Upper lobe of left lung (tissue), 6 donors: ENCODE measurements around the gene ANKRD42. TPM values are rescaled to one million over a fixed set of nuclear protein-coding genes. Genes with fewer than 3 reads are reported as not detected.
A peak's percentile ranks its signal among the peaks of the same experiment; 100 is the strongest.

Experiments
- ATAC-seq, 2 donors: fragments of 200-7000 bp; cut with Tn5 transposase; one replicate each; pipeline ENCODE4 v1.9.1; 2022; ENCODE audit warnings: mild to moderate bottlenecking in 2 of 2, moderate library complexity in 2 of 2; ENCODE audit not compliant: low FRiP score in 2 of 2
- DNase-seq, 2 donors: peaks; one replicate each; pipeline ENCODE4 v3.0.0-alpha.2; 2019 to 2020
- H3K27ac ChIP-seq, 4 donors: fragments of 200-600 bp; sonication (generic); one replicate each; pipeline ENCODE4 v1.5.1; 2016 to 2019
- H3K27me3 ChIP-seq, 4 donors: fragments of 200-600 bp; sonication (generic); one replicate each; pipeline ENCODE4 v1.5.1; 2017 to 2019
- H3K36me3 ChIP-seq, 4 donors: fragments of 200-600 bp; sonication (generic); one replicate each; pipeline ENCODE4 v1.5.1; 2016 to 2019
- H3K4me1 ChIP-seq, 4 donors: fragments of 200-600 bp; sonication (generic); one replicate each; pipeline ENCODE4 v1.5.1; 2018 to 2019
- H3K4me3 ChIP-seq, 4 donors: fragments of 200-600 bp; sonication (generic); one replicate each; pipeline ENCODE4 v1.5.1; 2017 to 2019; ENCODE audit warnings: mild to moderate bottlenecking in 2 of 4, moderate library complexity in 1 of 4
- H3K9me3 ChIP-seq, 4 donors: fragments of 200-600 bp; sonication (generic); one replicate each; pipeline ENCODE4 v1.5.1; 2018 to 2019
- CTCF ChIP-seq, 6 experiments: fragments of 450-650 bp in 4 of 6; fragments of 200-600 bp in 2 of 6; sonication (generic) in 2 of 6; IDR thresholded peaks; one replicate each; pipeline ENCODE4 v1.5.1; 2016 to 2019; ENCODE audit warnings: antibody characterized with exemption in 6 of 6
- EP300 ChIP-seq, 4 donors: sonication (generic); formaldehyde crosslinking; IDR thresholded peaks; one replicate each; pipeline ENCODE4 v1.5.1; 2017; ENCODE audit warnings: antibody characterized with exemption in 4 of 4, control low read depth in 2 of 4
- POLR2A ChIP-seq, 4 donors: fragments of 450-650 bp; IDR thresholded peaks; one replicate each; pipeline ENCODE4 v1.5.1; 2016 to 2017; ENCODE audit warnings: antibody characterized with exemption in 4 of 4, mild to moderate bottlenecking in 2 of 4
- POLR2AphosphoS5 ChIP-seq, 2 donors: sonication (generic); formaldehyde crosslinking; IDR thresholded peaks; one replicate each; pipeline ENCODE4 v1.5.1; 2017; ENCODE audit warnings: antibody characterized with exemption in 2 of 2
- WGBS, 2 donors: methylation state at CpG; one replicate each; pipeline ENCODE4 v1.1.5; 2017 to 2018; 5-methylcytosine and 5-hydroxymethylcytosine counted together
- total RNA-seq, 6 donors: library from RNA; depleted of rRNA in 4 of 6; stranded (reverse); fragments of >200 nt in 4 of 6; gene quantifications; one replicate each; pipeline versions ENCODE4 v1.1.0 to v1.2.1, GENCODE V29; 2016 to 2021
- donor health status: DM: no; HTN: no; CAD: no; lungs with moderate emphysema.
- donor health status: DM: no; HTN: yes; CAD: no; lungs with severe emphysema.

The ANKRD42 gene
- total RNA-seq, 6 donors from 2014 or later: 11.1 to 30.4 (median 15.4) TPM

DNA sequence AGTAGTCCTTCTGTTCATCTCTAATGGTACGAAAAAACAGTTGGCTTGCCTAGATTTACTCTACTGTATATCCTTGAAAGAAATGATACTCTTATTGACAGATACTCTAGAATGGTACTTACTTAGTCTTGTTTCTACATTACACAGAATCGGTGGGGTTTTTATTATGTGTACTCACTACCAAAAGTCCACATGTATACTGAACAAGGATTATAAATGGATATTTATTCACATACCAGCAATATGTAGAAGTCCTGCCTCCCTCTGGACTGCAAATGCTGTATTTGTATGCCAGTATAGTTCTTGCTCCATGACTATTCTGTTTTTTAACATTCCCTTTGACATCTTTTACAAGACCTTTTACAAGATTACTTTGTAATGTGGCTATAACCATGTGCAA lies 22.6 kb upstream of the ANKRD42 start:
- ATAC-seq (no peak), DNase-seq (no peak)
- H3K9me3 ChIP-seq: no peaks in the 10 kb centered on the region
- peaks cover 22 to 96% (median 45%) of the 10 kb centered on the region in 4 donors for H3K36me3 ChIP-seq
- TF ChIP-seq POLR2AphosphoS5 (IDR thresholded peaks at IDR 0.05) (no peak), EP300 (IDR thresholded peaks at IDR 0.05) (no peak), POLR2A (IDR thresholded peaks at IDR 0.05) (no peak), CTCF (IDR thresholded peaks at IDR 0.05) (no peak)
- peak overlapping the region in 1 of 4 donors; percentile 7 for H3K27ac ChIP-seq
- H3K27me3 ChIP-seq: no peaks in the 10 kb centered on the region
- 50 to 67% methylated on average over 2 of the region's 2 CpGs for whole genome bisulfite sequencing, 2 donors
- H3K4me1 ChIP-seq: peaks cover 55 to 71% (median 61%) of the 10 kb centered on the region in 4 donors
- H3K4me3 ChIP-seq: peak overlapping the region in 2 of 4 donors; percentile 17 to 26

GRCh38 chr11:83172551-83172950 lies 21.0 kb upstream of the ANKRD42 start:
- Histone ChIP-seq H3K4me1 (peaks cover 55 to 71% (median 63%) of the 10 kb centered on the region in 4 donors), H3K36me3 (peaks cover 27 to 96% (median 42%) of the 10 kb centered on the region in 4 donors), H3K27ac (no peak overlapping the region), H3K27me3 (no peaks in the 10 kb centered on the region), H3K4me3 (no peak overlapping the region), H3K9me3 (no peaks in the 10 kb centered on the region)
- ATAC-seq (no peak), DNase-seq (no peak)
- 86 to 92% methylated on average over 4 of the region's 4 CpGs for WGBS, 2 donors
- TF ChIP-seq POLR2AphosphoS5 (IDR thresholded peaks at IDR 0.05) (no peak), POLR2A (IDR thresholded peaks at IDR 0.05) (no peak), CTCF (IDR thresholded peaks at IDR 0.05) (no peak), EP300 (IDR thresholded peaks at IDR 0.05) (no peak)

DNA sequence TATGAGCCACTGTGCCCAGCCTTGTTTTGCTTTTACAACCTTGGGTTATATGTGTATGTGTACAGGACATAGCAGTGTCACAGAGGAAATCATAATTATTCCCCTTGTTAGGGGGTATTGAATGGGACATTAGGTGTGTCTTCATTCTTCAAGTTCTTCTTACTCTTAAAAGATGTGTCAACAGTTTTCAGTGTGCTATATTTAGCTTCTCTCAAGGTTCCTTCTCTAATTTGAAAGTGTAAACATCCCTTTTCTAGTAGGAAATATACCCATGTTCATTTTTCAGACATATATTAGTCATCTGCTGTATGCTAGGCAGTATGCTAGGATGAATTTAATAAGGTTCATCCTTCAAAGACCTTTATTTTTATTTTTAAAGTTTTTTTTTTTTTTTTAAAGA lies 19.5 kb upstream of the ANKRD42 start:
- ATAC-seq: no peak
- H3K9me3 ChIP-seq: no peaks in the 10 kb centered on the region
- peaks cover 55 to 65% (median 64%) of the 10 kb centered on the region in 4 donors for H3K4me1 ChIP-seq
- peak overlapping the region in 1 of 4 donors; percentile 57 for H3K27ac ChIP-seq
- TF ChIP-seq EP300 (IDR thresholded peaks at IDR 0.05) (no peak), POLR2AphosphoS5 (IDR thresholded peaks at IDR 0.05) (no peak), POLR2A (IDR thresholded peaks at IDR 0.05) (no peak), CTCF (IDR thresholded peaks at IDR 0.05) (no peak)
- no peak for DNase-seq
- no peaks in the 10 kb centered on the region for H3K27me3 ChIP-seq
- H3K4me3 ChIP-seq: no peak overlapping the region
- peaks cover 23 to 96% (median 42%) of the 10 kb centered on the region in 4 donors for H3K36me3 ChIP-seq

GRCh38 chr11:83175815-83176214 lies 17.7 kb upstream of the ANKRD42 start:
- ATAC-seq: no peak
- TF ChIP-seq CTCF (IDR thresholded peaks at IDR 0.05): no peak
- no peak for TF ChIP-seq EP300 (IDR thresholded peaks at IDR 0.05)
- no peak for TF ChIP-seq POLR2AphosphoS5 (IDR thresholded peaks at IDR 0.05)
- no peak for TF ChIP-seq POLR2A (IDR thresholded peaks at IDR 0.05)
- H3K27ac ChIP-seq: peak overlapping the region in 1 of 4 donors; percentile 35
- H3K9me3 ChIP-seq: no peaks in the 10 kb centered on the region
- no peak for DNase-seq
- H3K4me1 ChIP-seq: peaks cover 38 to 53% (median 46%) of the 10 kb centered on the region in 4 donors
- no peak overlapping the region for H3K4me3 ChIP-seq
- H3K27me3 ChIP-seq: no peaks in the 10 kb centered on the region
- 70 to 82% methylated on average over 1 of the region's 1 CpG for WGBS, 2 donors
- H3K36me3 ChIP-seq: peaks cover 30 to 96% (median 47%) of the 10 kb centered on the region in 4 donors

DNA sequence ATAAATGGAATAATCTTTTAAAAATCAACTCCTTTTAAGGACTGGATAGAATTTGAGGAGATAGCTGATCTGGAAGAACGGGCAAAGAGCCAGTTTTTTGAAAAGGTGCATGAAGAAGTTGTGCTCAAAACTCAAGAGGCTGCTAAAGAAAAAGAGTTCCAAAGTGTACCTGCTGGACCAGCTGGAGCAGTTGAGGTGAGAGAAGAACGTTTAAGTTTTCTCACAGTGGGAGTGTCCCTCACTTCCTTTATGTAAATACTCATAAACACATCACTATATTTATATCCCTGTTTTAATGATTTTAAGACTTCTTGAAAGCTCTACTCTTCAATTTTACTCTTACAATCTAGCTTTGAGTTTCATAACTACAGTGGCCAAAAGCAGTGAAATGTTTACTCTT lies 11.7 kb upstream of the ANKRD42 start:
- H3K36me3 ChIP-seq: peaks cover 49 to 100% (median 75%) of the 10 kb centered on the region in 4 donors

More for the DNA sequence above, 11.7 kb upstream of the ANKRD42 start:
- ATAC-seq: no peak
- Histone ChIP-seq H3K27ac (peak overlapping the region in 1 of 4 donors; percentile 10), H3K9me3 (no peaks in the 10 kb centered on the region), H3K27me3 (no peaks in the 10 kb centered on the region), H3K4me1 (peaks cover 0 to 6% (median 2%) of the 10 kb centered on the region in 4 donors), H3K4me3 (no peak overlapping the region)
- 39 to 49% methylated on average over 2 of the region's 2 CpGs for WGBS, 2 donors
- no peak for TF ChIP-seq CTCF (IDR thresholded peaks at IDR 0.05)
- no peak for TF ChIP-seq EP300 (IDR thresholded peaks at IDR 0.05)
- no peak for TF ChIP-seq POLR2A (IDR thresholded peaks at IDR 0.05)
- no peak for TF ChIP-seq POLR2AphosphoS5 (IDR thresholded peaks at IDR 0.05)
- DNase-seq: no peak
